CD4-positive, alpha-beta T cell treated with Interleukin-15 for 1 hour (primary cell): ENCODE data around the gene AKR1C1.
"Not testable (repeated sequence)": the region's sequence is repeated elsewhere in the genome, so short reads cannot be mapped to it uniquely, and the experiment has no call there.

ENCODE experiments used
- DNase-seq: peaks from one replicate; pipeline ENCODE4 v3.0.0-alpha.2; 2020

AKR1C1 gene

DNA sequence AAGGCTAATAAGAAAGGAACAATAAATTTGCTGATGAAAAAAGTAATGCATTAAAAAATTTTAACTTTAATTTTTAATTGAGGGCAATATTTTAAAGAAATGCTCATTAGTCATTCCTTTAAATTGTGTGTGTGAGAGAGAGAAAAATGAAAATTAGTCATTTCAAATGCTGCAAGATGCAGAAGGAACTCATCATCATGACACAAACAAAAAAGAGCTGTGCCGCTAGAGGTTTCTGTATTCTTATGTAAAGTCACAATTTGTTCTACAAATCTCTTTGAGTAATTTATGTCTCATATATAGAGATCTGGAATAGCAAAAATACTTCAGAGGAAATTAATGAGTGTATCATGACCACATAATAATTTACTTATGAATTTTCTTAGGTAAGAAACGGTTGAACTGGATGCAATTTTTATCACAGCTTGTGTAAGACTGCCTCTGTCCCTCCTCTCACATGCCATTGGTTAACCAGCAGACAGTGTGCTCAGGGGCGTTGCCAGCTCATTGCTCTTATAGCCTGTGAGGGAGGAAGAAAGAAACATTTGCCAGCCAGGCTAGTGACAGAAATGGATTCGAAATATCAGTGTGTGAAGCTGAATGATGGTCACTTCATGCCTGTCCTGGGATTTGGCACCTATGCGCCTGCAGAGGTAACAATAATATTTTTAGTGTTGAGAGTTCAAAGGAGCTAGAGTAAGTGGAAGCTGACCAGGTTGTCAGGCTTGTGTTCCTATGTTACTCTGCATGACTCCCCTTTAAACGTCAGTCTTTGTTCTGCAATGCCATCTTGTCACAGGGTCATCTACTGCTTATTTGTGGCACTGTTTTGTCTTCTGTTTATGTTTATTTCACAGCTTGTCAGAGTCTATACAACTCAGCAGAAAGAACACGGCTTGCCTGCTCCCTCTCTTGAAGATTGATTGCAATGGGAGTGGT lies at the start of gene AKR1C1:
TSS of gene AKR1C1 (plus strand) at position 540 of the 939 bp plus-strand sequence. CDS start at position 570, 30 bp downstream.
- not testable (repeated sequence) for DNase-seq

DNA sequence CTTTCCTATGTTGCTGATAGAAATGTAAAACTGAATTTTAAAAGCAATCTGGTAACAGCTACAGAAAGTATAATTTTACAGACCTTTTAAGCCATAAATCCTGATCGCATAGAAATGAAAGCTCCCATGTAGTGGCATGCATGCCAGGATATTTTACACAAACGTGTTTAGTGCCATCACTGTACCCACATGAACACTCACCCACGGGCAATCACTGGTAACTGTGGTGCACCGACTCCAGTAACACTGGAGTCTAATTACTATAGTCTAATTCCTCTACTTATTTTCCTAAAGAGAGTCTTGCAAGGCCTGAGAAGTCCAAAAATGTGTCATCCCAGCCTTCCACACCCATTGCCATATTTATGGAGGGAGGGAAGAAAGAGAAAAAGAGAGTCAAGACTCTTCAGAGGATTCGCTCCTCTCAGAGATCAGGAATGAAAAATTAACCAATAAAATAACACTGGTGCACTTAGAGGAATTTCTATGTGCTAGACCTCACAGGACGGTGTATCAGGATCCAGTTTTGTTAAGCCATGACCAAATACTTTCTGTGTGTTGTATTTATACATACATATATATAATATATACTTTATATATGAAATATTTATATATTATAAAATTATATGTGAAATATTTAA lies 48.9 kb upstream of the AKR1C1 start:
- no peak for DNase-seq

DNA sequence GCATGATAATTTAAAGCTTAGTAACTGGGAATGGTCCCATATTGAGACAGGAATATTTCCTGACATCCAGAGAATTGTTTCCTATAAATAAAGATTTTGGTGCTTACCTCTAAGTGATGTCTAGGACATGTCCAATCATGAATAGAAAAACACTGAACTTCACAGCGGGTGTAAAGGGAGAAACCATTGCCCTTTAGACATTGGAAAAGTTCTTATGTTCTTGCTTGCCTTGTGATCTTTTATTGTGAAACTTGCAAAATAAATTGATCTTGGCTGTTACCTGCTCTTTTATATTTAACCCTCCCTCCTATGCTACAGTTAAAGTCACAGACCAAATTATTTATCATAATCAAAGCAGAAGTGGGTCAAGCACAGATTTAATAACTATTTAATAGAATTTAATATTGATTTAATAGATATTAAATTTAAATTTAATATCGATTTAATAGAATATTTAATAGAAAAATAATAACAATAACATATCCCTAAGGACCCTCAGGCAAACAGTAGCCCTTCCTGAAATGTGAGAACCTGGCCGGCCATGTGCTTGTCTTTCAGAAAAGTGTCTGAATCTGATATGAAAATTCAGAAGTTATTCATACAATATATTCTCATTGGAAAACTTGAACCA lies 47.0 kb upstream of the AKR1C1 start:
- no peak for DNase-seq

DNA sequence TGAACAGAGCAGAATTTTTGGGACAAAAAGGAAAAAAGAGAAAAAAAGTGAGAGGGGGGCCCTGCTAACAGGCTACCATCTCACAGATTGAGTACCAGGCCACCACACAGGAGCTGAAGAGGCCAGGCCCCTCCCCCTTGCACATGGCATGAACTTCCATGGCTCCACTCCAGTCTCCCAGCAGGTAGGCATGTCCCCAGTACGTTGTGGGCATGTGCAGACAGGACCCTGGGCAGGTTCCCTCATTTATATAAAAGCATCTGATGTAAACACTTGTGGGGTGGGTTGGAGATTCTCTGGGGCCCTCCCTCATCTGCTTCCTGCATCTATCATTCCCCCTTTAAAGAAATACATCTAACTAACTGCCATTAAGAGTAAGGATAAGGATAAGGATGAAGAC lies 45.0 kb upstream of the AKR1C1 start:
- no peak for DNase-seq

DNA sequence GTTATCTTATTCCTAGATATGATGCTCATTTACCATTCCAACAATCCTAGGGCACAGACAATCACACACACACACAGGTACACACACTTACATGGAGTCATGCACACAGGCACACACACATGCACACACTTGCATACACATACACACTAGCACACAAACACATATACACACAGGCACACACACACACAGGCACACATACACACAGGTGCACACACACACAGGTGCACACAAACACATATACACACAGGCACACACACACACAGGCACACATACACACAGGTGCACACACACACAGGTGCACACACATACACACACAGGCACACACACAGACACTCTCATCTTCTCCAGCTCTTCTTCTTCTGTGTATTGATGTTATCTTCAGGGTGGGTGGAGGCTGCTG lies 38.7 kb upstream of the AKR1C1 start:
- DNase-seq = not testable (repeated sequence)

DNA sequence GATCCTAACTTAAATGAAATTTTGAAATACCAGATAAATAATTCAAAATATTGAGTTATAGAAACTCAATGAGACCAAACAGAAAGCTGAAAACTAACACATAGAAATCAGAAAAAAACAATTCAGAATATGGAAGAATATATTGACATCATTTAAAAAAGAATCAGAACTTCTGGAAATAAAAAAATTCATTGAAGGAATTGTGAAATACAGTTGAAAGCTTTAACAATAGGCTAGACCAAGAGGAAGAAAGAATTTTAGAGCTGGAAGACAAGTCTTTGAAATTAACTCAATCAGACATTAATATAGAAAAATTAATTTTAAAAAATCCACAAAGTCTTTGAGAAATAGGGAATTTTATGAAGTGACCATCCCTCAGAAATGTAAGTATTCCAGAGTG lies 36.8 kb upstream of the AKR1C1 start:
- DNase-seq = no peak

DNA sequence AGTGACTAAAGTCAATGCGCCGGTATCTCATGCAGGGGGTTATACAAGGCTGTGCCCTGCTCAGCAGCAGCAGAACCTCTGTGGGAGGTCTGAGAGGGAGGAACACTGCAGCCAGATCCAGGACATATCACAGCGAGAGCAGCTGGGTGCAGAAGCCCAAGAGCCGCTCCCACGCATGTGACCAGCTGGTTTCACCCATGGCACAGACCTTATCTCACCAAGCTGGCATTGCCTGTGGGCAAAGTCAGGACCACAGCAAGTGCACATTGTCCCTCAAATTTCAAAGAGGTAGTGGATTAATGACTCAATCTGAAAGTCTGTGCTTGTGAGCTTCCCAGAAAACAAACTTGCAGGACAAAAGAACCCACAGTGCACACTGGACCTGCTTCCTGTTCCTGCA lies 31.6 kb upstream of the AKR1C1 start:
- DNase-seq = no peak

DNA sequence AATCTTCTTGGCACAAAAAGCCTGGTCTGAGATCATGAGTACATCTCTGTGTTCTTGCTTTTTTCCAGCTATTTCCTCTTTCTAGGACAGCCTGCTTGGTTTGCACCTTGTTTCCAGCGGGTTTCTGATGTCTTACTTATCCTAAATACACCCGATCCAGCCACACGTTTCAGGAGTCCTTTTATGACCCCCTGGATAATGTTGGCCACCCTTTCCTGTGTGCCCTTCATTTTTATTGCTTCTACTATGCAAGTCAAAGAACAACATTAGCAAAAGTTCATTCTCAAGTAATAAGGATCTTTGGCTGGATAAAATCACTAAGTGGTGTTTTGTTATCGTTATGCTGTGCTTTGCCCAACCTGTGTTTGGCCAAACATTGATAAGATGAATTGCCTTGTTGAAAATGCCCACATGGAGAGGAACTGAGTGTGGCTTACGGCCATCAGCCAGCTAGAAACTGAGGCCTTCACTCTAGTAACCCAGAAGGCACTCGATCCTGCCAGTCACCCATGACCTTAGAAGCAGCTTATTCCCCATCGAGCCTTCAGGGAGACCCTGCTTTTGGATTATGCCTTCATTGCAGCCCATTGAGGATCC lies 28.7 kb upstream of the AKR1C1 start:
- DNase-seq = no peak

DNA sequence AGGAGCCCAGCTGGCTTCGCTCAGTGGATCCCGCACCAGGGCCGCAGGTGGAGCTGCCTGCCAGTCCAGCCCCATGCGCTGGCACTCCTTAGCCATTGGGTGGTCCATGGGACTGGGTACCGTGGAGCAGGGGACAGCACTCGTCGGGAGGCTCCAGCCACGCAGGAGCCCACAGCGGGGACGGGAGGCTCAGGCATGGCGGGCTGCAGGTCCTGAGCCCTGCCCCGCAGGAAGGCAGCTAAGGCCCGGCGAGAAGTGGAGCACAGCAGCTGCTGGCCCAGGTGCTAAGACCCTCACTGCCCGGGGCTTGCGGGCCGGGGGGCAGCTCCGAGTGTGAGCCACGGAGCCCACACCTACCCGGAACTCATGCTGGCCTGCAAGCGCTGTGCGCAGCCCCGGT lies 25.9 kb upstream of the AKR1C1 start:
- no peak for DNase-seq

DNA sequence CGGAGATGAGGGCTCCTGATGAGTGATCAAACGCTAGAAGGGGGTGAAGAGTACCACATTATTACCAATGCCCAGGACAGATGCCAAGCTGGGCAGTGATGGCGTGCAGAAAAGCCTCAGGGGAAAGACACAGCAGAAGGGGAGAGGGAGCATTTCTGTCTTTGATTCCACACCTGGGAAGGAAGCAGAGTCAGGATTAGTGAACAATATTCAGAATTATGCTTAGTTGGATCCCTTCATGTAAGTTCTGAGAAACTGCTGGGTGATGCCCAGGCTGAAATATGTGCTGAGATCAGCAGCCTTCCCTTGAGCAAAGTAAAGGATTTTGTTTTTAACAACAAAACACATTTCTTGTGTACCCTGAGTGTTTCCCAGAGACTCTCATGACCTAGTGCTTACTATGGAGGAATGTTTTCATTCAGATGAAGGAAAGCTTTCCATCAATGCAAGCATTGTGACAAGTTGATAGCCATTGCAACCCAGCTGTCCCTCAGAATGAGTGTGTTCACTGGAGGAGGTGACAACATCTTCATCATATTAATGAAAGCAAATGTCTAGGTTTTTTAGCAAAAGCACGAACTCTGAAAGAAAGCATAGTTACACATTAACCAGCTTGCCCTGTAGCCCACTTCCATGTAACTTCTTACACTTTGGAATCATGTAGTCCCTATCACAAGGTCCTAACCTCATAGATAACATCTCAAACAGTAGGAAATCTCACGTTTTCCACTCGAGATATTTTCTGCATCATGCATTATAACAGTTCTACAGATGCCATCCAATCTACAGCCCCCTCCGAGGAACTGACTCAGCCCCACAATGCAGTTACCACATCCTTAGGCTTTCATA lies 23.8 kb upstream of the AKR1C1 start:
- no peak for DNase-seq

DNA sequence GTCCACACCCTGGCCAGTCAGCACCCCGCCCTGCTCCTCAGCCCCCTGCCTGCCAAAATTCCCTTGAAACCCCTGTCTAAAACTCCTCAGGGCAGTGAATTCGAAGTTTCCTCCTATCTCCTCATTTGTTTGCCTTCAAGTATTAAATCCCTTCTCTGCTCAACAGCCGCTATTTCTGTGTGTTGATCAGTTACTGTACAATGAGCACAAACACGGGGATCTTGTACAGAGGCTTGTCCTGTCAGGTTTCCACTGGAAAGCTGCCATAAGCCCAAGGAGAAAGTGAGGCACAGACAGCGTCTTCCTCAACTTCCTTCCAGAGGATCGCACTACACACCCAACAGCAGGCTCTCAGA lies 23.2 kb upstream of the AKR1C1 start:
- DNase-seq = not testable (repeated sequence)

DNA sequence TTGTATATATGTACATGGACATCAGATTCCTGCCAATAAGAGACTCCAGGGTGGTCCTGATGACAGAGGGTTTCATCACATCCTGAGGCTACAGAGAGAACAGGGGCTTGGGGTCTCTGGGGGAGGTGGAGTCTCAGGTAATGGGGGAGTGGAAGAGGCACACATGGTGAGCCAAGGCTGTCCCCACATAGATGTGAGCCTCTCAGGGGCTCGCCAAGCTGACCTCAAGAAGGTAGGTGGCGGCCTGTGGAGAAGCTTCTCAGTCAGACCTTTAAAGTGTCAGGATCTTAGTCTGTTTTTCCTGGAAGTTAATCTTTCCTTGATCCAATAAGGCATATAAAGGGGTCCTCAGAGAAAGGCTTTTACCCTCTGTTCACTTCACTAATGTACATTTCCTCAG lies 22.3 kb upstream of the AKR1C1 start:
- not testable (repeated sequence) for DNase-seq

DNA sequence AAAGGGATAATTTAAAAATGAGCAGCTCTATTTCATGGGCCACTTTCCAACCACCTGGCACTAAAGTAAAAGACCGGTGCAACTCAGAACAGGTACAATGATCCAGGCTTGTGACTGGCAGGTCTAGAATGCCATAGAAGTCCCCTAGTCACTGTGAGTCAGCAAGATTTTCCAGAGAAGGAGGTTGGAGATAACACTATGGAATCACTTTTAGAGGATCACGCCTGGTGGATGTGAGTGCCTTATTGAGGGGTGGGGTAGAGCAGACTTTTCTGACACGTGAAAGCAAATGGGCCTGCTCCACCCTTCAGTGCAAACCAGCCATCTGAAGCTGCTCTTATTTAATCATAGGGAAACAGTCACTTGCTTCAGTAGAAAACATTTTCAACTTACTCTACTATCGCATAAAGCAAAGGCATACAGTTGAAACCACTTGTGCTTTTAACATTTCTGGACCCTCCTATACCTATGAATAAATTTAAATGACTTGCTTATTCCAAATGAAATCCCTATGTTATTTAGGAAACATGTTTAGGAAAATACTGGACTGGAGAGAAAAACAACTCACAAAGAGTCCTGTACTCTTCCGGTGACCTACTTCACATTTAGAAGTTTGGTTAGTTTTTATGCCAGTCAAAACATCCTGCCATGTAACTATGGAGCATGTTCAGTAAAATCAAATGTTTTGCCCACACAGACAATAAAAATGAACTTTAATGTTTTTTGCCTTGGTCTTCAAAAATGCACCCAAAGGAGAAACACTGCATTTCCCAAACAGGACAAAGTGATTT lies 21.5 kb upstream of the AKR1C1 start:
- DNase-seq = no peak

DNA sequence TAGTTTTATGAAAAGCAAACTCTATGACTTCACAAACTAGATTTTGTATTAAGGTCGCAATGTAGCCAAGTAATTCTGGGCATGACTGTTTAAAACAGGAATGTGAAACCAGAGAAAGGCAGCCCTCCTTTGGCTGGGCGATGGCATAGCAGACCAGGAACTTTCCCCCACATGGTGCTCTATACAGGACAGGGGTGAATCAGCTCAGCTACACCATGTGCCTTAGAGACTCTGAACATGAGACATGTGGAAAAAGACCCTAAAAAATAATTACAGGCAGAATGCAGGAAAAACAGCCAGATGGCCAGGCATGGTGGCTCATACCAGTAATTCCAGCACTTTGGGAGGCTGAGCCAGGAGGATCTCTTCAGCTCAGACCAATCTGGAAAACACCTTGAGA lies 20.3 kb upstream of the AKR1C1 start:
- DNase-seq = not testable (repeated sequence)

DNA sequence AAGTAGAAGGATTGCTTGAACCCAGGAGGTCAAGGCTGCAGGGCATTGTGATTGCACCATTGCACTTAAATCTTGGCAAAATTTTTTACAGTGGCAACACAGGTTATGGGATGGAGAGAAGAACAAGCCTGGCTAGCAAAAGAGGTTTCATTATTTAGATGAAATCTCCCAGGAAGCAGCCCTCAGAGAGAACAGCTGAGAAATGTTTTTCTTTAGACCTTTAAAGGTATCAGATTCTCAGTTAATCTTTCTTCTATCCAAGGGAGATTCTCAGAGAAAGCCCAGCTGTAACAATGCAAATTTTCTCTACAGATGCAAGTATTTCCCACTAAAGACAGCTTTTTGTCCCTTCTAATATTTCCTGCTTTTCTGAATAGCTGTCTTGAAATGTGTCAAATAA lies 19.8 kb upstream of the AKR1C1 start:
- not testable (repeated sequence) for DNase-seq

DNA sequence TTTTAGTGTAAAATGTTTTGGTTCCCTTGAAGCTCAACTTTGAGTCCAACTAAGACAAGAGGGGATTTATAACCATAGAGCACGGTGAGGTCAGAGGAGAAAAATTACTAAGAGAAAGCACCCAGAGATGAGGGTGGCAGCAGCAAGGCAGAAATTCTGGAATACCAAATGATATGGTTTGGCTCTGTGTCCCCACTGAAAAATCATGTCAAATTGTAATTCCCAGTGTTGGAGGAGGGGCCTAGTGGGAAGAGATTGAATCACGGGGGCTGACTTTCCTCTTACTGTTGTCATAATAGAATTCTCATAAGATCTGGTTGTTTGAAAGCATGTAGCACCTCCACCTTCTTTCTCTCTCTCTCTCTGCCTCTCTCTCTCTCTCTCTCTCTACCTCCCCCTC lies 19.4 kb upstream of the AKR1C1 start:
- DNase-seq = no peak

DNA sequence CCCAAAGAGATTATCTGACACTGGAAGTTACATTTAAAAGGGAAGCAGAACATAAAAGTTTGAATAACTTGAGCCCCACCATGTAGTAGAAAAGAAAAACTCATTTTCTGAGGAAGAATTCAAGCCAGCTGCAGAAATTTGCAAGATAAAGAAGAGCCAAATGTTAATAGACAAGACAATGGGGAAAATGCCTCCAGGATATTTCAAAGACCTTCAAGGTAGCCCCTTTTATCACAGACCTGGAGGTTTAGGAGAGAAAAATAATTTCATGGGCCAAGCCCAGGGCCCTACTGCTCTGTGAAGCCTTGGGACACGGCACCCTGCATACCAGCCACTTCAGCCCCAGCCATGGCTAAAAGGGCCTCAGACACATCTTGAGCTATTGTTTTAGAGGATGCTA lies 18.4 kb upstream of the AKR1C1 start:
- DNase-seq = no peak

DNA sequence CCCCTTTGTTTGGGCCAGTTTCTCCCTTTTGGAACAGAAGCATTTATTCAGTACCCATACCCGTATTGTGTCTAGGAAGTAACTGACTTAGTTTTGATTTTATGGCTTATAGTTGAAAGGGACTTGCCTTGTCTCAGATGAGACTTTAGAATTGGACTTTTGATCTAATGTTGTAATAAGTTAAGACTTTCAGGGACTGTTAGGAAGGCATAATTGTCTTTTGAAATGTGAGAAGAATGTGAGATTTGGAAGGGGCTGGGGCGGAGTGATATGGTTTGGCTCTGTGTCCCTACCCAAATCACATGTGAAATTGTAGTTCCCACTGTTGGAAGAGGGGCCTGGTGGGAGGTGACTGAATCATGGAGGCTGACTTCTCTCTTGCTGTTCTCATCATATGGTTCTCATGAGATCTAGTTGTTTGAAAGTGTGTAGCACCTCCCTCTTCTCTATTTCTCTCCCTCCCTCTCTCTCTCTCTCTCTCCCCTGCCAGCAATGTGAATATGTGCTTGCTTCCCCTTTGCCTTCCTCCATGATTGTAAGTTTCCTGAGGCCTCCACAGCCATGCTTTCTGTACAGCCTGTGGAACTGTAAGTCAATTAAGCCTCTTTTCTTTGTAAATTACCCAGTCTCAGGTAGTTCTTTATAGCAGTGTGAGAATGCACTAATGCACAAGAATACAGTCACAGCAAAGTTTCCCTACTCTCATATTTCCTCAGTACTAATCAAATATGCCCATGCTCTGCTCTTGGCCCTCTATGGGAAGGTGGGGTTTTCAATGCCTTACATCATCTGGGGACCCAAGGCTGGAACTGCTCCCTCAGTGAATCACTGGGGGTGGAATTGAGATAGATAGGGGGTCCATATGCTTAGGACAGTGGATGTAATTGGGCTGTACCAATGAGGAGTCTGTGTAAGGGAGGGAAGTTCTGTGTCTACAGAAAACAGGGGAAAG lies 17.2 kb upstream of the AKR1C1 start:
- DNase-seq = no peak

DNA sequence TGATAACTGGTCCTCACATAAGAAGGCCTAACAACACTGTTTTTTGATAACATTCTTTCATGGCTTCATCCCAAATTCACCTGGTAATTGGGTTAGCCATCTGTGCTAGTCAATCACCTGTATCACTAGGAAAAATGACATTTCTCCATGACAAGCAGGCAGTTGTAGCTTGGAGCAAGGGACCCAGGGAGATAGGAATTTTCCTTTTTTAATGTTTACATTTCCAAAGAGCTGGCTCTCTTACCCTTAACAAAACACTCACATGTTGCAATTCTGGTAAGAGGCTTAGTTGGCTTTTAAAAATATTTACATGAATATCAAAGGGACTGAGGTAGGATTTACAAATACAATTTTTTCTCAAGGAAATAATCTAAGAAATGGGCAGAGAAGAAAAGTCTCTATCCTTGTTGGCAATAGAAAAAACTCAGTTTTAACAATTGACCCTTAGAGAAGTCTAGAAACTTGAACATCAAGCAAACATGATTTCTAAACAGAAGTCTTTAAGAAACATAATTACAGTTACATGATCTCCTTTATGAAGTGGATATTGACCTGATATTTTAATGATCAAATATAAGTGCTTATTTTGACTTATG lies 16.1 kb upstream of the AKR1C1 start:
- no peak for DNase-seq
